GM18517 (cell line): ENCODE data around the gene ITPKC.
A peak's percentile ranks its signal among the peaks of the same experiment; 100 is the strongest.
"Not testable (repeated sequence)": the region's sequence is repeated elsewhere in the genome, so short reads cannot be mapped to it uniquely, and the experiment has no call there.

ENCODE experiments used
- ATAC-seq: cut with Tn5 transposase; IDR thresholded peaks from one replicate; pipeline ENCODE4 v1.9.1; 2021; ENCODE audit warnings: mild to moderate bottlenecking, moderate library complexity; ENCODE audit not compliant: unreplicated experiment

Gene ITPKC

DNA sequence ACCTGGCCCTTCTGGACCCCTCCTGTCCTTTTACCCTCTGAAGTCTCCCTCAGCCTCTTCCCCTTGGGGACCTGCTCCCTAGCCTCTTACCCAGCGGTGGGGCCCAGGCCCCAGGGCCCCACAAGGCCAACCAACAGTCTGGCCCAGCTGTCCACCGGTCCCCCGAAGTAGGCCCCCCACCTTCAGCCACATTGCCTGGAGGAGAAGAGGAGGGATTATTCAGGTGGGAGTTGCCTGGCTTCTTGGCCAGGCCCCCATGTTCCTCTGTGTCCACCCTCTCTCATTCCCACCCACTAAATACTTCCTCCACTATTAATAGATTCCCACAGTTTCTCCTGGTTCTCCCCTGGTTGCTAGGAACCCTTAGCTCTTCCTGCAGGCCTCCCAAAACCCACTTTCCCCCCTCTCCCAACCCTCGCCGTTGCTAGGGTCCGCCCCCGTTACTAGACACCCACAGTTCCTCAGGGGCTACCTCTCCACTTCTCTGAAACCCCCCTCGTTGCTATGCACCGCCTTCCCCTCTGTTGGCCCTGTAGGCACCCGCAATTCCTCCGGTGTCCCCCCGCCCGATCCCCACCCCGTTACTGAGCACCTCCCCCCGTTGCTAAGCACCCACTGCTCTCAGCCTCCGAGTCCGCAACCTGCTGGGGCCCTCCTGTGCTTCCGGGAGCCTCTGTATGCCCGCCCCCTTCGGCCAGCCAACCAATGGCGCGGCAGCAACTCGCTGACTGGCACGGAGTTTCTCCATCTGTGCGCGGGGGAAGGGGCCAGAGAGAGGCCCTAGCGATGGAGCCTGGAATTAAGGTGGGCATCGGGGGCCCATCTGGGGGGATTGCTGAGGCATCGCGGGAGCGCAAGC, 2.2 kb upstream of the ITPKC start:
- no peak for ATAC-seq

DNA sequence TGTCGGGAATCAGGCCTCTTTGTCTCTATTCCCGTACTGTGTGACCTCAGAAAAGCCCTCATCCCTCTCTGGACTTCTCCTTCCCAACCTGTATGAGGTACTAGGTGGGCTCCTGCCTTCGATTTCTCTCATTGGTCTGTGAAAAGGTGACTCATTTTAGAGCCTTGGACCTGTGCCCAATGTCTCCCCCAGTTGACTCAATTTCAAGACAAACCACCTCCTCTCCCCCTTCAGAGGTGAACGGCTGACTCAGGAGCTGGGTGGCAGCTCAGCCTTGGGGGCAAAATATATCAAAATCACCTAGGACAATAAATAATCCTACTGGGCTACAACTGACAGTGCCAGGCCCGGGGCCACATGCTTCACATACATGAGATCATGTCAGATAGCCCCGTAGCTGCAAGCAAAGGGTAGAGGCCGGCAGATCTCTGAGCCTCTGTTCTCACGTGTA, 856 bp upstream of the ITPKC start:
- ATAC-seq, result no peak

DNA sequence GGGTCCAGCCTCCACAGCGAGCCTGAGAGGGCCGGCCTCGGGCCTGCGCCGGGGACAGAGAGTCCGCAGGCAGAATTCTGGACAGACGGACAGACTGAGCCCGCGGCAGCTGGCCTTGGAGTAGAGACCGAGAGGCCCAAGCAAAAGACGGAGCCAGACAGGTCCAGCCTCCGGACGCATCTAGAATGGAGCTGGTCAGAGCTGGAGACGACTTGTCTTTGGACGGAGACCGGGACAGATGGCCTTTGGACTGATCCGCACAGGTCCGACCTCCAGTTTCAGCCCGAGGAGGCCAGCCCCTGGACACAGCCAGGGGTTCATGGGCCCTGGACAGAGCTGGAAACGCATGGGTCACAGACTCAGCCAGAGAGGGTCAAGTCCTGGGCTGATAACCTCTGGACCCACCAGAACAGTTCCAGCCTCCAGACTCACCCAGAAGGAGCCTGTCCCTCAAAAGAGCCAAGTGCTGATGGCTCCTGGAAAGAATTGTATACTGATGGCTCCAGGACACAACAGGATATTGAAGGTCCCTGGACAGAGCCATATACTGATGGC, 490 bp downstream of the ITPKC start:
- peak; percentile 4 for ATAC-seq

DNA sequence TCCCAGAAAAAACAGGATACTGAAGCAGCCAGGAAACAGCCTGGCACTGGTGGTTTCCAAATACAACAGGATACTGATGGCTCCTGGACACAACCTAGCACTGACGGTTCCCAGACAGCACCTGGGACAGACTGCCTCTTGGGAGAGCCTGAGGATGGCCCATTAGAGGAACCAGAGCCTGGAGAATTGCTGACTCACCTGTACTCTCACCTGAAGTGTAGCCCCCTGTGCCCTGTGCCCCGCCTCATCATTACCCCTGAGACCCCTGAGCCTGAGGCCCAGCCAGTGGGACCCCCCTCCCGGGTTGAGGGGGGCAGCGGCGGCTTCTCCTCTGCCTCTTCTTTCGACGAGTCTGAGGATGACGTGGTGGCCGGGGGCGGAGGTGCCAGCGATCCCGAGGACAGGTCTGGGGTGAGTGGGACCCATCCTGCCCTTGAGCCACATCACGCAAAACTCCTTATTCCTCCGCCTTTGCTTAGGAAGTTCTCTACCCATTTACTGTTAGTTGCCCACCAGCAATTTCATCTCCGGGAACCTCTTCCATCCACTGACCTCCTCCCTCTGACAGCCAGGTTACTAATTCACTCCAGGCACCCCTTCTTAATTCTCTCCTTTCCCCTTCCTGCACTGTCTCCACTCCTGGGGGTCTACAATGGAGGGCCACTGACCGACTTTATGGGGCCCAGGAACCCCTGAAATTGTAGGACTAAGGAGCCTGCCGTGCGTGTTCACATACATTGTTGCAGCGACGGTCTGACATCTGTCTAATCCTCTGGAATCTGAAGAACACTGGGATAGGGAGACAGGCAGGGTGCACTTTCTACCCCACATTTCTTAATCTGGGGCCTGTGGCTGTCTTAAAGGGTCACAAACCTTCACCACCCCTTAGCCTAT, 1.2 kb downstream of the ITPKC start:
- ATAC-seq, result no peak

DNA sequence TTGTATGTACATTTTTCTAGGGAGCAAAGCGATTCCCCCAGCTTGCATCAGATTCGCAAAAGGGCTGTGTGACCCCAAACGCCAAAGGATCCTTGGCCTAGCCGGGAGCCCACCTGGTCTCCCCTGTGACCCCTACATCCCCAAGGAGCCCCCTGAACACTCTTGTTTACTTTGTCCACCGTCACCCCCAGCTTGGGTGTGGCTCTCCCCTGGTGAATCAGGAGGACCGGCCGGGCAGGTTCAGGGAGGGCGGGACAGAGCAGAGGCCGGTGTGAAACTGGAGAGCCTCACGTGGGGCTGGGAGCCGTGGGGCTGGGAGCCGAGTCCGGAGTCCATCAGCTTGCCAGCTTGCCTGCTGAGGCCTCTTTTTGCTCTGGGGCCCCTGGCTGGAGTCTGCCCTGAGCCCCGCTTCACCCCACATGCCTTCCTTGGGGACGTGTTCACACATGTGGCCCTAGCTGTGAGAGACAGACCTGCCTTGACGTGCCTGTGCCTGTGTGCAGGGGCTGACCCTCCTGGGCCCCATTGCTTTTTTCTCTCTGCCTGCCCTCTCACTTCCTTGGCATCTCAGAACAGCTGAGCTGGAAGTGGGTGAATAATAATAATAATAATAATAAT, 2.0 kb downstream of the ITPKC start:
- no peak for ATAC-seq

DNA sequence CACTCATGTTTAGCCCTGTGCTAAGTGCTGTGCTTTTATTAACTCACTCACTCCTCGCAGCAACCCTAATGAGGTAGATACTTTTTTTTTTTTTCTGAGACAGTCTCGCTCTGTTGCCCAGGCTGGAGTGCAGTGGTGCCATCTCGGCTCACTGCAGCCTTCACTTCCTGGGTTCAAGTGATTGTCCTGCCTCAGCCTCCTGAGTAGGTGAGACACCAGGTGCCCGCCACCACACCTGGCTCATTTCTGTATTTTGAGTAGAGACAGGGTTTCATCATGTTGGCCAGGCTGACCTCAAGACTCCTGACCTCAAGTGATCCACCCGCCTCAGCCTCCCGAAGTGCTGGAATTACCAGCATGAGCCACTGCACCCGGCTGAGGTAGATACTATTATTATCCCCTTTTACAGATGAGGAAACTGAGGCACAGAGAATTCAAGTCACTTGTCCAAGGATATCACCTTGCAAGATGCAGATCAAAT, 2.5 kb downstream of the ITPKC start:
- ATAC-seq, result no peak

DNA sequence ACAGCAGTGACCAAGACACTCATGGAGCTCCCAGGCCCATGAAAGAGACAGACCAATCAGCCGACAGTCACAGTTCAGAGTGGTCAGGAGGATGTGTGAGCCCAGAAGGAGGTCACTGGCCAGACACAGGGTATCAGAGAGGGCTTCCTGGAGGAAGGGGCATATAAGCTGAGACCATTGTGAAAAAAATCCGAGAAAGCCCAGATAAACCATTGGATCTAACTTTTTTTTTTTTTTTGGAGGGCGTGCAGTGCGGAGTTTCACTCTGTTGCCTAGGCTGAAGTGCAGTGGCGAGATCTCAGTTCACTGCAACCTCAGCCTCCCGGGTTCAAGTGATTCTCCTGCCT, 4.2 kb downstream of the ITPKC start:
- no peak for ATAC-seq

DNA sequence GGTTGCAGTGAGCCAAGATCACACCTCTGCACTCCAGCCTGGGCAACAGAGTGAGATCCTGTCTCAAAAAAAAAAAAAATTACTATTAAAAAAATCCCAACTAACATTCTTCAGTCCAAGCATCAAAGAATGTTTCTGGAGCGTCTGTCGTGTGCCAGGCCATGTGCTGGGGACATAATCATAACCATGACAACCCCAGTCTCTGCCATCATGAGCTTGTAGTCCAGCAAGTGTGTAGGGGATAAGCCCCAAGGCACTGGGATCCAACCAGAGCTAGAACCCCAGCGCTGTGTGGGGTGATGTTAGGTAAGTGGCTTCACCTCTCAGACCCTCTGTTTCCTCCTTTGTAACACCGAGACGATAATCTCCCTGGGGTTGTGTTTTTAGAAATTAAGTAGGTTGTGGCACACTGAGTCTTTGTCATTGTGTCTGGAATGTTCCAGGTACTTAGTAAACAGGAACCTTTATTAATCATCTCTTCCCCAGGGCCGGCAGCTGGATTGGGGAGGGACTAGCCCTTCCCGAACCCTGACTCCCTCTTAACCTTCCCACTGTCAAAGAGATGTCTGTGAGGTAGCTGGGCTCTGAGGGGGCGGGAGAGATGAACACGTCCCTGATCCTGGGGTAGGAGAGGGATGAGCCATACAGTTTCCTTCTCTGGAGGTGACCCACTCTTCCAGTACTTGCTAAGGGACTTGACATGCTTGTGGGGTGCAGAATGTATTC, 5.2 kb downstream of the ITPKC start:
- ATAC-seq, result no peak

DNA sequence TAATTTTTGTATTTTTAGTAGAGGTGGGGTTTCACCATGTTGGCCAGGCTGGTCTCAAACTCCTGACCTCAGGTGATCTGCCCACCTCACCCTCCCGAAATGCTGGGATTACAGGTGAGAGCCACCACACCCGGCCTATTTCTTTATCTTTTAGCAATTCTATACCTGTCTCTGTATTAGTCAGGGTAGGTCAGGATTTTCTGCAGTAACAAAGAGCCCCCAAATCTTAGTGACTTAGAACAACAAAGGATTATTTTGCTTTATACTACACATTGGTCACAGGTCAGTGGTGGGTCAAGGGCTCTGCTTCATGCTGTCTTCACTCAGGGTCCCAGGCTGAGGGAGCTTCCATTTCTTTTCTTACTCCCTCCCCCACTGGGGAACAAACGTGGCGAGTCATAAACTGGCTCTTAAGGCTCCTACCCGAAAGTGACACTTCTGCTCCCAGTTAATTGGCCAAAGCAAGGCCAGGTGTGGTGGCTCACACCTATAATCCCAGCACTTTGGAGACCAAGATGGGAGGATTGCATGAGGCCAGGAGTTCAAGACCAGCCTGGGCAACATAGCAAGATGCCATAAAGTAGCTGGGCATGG, 6.8 kb downstream of the ITPKC start:
- no peak for ATAC-seq

DNA sequence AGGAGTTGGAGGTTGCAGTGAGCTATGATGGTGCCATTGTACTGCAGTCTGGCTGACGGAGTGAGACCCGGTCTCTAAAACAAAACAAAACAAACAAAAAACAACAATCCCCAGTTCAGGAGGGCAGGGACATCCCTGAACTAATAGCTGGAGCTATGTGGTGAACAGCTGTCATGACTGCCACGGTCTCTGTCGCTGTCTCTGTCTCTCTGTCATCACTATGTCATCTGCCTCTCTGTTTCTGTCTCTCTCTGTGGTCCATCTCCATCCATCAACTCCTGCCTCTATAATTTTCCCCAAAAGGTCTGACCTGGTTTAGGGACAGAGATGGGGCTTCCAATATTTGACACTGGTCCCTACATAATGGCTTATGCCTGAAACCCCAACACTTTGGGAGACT, 7.4 kb downstream of the ITPKC start:
- ATAC-seq, result no peak

DNA sequence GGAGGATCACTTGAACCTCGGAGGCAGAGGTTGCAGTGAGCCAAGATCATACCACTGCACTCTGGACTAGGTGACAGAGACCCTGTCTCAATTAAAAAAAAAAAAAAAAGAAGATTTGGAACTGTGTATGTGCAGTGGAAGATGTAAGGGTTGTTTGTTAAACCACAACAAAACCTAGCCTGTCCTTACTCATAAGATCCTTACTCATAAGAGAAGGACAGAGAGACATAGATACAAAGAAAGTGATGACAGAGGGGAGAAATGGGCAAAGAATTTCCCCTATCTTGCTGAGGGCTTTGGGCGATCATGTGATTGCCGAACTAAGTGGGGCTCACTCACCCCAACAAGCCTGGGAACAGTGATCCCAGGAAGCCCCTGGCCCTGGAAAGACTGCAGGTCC, 7.9 kb downstream of the ITPKC start:
- no peak for ATAC-seq

DNA sequence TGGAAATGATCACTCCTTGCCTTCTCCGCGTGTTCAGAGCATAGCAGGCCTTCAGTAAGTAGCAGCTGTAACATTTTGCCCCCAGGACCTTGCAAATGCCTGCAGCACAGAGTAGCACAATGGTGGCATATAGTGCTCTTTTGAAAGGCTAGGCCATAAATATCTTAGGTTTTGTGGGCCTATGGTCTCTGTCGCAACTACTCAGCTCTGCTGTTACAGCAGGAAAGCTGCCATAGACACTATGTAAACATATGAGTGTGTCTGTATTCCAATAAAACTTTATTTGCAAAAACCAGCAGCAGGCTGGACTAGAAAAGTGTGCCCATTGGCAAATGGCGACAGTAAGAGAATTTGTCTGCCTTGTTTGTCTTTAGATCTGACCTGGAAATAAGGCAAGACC, 9.4 kb downstream of the ITPKC start:
- no peak for ATAC-seq

DNA sequence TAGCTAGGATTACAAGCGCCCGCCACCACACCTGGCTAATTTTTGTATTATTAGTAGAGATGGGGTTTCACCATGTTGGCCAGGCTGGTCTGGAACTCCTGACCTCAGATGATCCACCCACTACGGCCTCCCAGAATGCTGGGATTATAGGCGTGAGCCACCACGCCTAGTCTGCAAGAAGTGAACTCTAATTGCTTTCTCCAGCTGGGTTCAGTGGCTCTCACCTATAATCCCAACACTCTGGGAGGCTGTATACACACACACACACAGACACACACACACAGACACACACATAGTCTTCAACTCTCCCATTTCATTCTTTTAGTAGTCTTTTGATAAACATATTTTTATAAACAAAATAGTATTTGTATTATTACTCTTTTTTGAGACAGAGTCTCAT, 13.2 kb downstream of the ITPKC start:
- ATAC-seq, result not testable (repeated sequence)

DNA sequence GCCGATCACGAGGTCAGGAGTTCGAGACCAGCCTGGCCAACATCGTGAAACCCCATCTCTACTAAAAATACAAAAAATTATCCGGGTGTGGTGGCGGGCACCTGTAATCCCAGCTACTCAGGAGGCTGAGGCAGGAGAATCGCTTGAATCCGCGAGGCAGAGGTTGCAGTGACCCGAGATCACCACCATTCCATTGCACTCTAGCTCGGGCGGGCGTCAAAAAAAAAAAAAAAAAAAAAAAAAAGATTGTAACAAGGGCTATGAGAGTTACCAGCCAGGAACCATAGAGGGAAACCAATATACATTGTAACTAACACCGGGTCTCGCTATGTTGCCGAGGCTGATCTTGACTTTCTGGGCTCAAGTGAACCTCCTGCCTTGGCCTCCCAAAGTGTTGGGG, 15.4 kb downstream of the ITPKC start:
- ATAC-seq, result not testable (repeated sequence)

DNA sequence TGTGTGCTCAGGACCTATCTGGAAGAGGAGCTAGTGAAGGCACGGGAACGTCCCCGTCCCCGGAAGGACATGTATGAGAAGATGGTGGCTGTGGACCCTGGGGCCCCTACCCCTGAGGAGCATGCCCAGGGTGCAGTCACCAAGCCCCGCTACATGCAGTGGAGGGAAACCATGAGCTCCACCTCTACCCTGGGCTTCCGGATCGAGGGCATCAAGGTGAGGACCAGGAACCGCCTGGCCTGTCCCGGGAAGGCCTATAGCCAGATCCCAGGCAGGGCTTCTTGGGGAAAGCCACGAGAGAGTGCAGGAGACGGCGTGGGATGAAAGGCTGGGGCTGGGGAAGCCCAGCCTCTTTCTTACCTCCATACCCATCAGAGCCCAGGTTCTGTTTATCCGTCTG, 16.2 kb downstream of the ITPKC start:
- ATAC-seq, result no peak

DNA sequence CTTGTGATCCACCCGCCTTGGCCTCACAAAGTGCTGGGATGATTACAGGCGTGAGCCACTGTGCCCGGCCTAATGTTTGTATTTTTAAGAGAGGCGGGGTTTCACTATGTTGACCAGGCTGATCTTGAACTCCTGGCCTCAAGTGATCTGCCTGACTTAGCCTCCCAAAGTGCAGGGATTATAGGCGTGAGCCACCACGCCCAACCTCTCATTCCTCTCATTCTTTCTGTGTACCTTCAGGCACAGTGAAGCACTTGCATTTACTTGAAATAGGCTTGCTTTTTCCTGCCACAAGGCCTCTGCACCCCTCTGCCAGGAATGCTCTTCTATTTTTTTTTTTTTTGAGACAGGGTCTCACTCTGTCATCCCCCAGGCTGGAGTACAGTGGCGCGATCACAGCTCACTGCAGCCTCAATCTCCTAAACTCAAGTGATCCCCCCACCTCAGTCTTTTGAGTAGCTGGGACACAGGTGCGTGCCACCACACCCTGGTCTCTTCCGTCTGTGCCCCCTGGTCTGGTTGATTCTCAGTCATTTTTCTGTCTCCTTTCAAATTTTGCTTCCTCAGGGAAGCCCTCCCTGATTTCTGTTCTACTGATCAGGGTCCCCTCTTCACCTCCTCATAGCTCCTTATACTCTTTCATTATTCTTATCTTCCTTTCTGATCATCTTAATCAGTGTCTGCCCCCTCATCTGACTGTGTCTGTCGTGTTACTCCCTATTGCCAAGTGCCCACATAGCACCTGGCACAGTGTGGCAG, 18.3 kb downstream of the ITPKC start:
- ATAC-seq, result no peak

DNA sequence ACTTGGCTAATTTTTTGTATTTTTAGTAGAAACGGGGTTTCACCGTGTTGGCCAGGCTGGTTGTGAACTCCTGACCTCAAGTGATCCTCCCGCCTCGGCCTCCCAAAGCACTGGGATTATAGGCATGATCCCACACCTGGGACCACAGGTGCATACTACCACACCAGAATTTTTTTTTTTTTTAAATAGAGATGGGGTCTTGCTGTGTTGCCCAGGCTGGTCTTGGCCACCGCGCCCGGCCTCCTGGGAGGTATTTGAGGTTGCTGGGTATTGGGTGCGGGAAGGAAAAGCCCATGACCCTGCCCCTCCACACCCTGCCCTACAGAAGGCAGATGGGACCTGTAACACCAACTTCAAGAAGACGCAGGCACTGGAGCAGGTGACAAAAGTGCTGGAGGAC, 19.7 kb downstream of the ITPKC start:
- no peak for ATAC-seq

DNA sequence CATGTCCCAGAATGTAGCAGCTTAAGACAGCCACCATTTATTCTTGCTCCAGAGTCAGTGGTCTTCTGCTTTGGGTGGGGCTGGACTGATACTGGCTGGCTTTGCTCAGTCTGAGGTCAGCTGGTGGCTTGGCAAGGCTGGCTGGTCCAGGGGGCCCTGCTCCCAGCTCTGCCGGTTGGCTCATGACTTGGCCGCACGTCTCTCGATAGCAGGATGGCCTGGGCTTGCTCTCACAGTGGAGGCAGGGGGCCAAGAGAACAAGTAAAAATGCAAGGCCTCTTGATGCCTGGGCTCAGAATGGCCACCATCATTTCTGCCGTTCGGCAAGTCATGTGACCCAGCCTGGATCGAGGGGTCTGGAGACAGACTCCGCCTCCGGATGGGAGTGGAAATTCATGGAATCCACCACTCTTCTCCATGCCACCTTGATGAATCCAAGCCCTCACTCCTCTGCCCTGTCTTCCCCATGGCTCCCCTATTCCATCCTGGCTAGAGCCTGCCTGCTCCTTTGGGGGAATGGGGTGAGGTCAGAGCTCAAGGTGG, 20.3 kb downstream of the ITPKC start:
- no peak for ATAC-seq
